ENCODE results near the gene FAU. TPM values are rescaled to one million over a fixed set of nuclear protein-coding genes. Genes with fewer than 3 reads are reported as not detected.
A peak's percentile ranks its signal among the peaks of the same experiment; 100 is the strongest.

FAU gene
- total and polyA plus RNA-seq, 9 donors = 1,053 to 2,272 (median 1,798) TPM

- Histone ChIP-seq H3K9me3 (no peaks in the 10 kb centered on the region), H3K27ac (no peak overlapping the region), H3K4me1 (ENCODE audit: insufficient read depth) (no peaks in the 10 kb centered on the region), H3K36me3 (no peaks in the 10 kb centered on the region), H3K27me3 (no peaks in the 10 kb centered on the region), H3K4me3 (no peak overlapping the region)
- DNase-seq = peak in 1 of 5 donors; percentile 15
- TF ChIP-seq, protein P1, sequence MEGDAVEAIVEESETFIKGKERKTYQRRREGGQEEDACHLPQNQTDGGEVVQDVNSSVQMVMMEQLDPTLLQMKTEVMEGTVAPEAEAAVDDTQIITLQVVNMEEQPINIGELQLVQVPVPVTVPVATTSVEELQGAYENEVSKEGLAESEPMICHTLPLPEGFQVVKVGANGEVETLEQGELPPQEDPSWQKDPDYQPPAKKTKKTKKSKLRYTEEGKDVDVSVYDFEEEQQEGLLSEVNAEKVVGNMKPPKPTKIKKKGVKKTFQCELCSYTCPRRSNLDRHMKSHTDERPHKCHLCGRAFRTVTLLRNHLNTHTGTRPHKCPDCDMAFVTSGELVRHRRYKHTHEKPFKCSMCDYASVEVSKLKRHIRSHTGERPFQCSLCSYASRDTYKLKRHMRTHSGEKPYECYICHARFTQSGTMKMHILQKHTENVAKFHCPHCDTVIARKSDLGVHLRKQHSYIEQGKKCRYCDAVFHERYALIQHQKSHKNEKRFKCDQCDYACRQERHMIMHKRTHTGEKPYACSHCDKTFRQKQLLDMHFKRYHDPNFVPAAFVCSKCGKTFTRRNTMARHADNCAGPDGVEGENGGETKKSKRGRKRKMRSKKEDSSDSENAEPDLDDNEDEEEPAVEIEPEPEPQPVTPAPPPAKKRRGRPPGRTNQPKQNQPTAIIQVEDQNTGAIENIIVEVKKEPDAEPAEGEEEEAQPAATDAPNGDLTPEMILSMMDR (IDR thresholded peaks at IDR 0.05) = no peak
- TF ChIP-seq POLR2A (IDR thresholded peaks at IDR 0.05) = no peak
- TF ChIP-seq EP300 (IDR thresholded peaks at IDR 0.05) = no peak
- WGBS, 3 donors = 73 to 84% (median 77%) methylated on average over 6 of the region's 6 CpGs
- intact Hi-C loops (cut with DNase I) = no loop called here
Measured at GRCh38 chr11:65131895-65132237, 9.9 kb upstream of the FAU start.

GRCh38 chr11:65131417-65131776 lies 9.5 kb upstream of the FAU start:
- H3K9me3 ChIP-seq = no peaks in the 10 kb centered on the region
- H3K4me3 ChIP-seq = no peak overlapping the region
- no peak overlapping the region for H3K27ac ChIP-seq
- no peaks in the 10 kb centered on the region for H3K4me1 ChIP-seq (ENCODE audit: insufficient read depth)
- TF ChIP-seq, protein P1 (IDR thresholded peaks at IDR 0.05) = no peak
- no peak for TF ChIP-seq EP300 (IDR thresholded peaks at IDR 0.05)
- no peak for TF ChIP-seq POLR2A (IDR thresholded peaks at IDR 0.05)
- no peak for DNase-seq
- no peaks in the 10 kb centered on the region for H3K27me3 ChIP-seq
- 62 to 85% (median 79%) methylated on average over 3 of the region's 3 CpGs for WGBS, 3 donors
- intact Hi-C loops (cut with DNase I) = no loop called here
- no peaks in the 10 kb centered on the region for H3K36me3 ChIP-seq

GRCh38 chr11:65130631-65131416 lies 8.9 kb upstream of the FAU start:
- peak in 1 of 5 donors; percentile 16 for DNase-seq
- WGBS, 3 donors = 66 to 81% (median 72%) methylated on average over 19 of the region's 19 CpGs
- intact Hi-C loops (cut with DNase I) = no loop called here
- H3K27ac ChIP-seq = no peak overlapping the region
- no peaks in the 10 kb centered on the region for H3K9me3 ChIP-seq
- H3K4me3 ChIP-seq = no peak overlapping the region
- no peaks in the 10 kb centered on the region for H3K27me3 ChIP-seq
- TF ChIP-seq EP300 (IDR thresholded peaks at IDR 0.05) = no peak
- TF ChIP-seq, protein P1 (IDR thresholded peaks at IDR 0.05) = no peak
- TF ChIP-seq POLR2A (IDR thresholded peaks at IDR 0.05) = no peak
- H3K36me3 ChIP-seq = no peaks in the 10 kb centered on the region
- H3K4me1 ChIP-seq (ENCODE audit: insufficient read depth) = no peaks in the 10 kb centered on the region

DNA sequence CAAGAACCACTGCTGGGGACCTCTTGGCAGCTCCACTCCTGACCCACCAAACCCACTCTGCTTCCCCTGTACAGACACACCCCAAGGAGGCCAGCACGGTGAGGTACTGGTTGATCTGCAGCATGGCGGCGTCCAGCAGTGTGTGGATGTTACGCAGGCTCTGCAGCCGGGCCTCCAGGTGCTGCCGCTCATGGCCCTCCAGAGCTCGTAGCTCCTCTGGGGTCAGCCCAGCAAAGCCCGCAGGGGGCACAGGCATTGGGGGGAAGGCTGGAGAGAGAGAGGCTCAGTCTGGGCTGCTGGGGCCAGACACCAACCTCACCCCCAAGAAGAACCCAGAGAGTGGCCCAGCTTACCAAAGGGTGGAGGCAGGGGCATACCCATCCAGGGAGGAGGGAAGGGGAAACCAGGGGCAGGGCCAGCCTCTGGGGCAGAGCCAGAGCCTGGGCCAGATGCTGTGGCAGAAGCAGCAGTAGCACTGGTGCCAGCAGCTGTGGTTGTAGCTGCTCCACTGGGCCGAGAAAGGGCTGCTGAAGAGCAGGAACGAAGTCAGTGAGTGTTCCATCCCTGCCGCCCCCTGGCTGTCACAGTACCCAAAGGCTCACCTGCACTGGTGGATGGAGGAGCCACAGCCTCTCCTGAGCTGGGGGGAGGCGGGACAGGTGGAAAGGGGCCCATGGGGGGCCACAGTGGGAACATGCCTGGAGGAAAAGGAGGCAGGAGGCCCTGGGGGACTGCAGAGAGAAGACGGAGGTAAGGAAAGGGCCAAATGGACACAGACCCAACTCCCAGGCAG lies 7.9 kb upstream of the FAU start:
- TF ChIP-seq EP300 (IDR thresholded peaks at IDR 0.05) = no peak
- TF ChIP-seq, protein P1 (IDR thresholded peaks at IDR 0.05) = no peak
- no peak for TF ChIP-seq POLR2A (IDR thresholded peaks at IDR 0.05)
- intact Hi-C loops (cut with DNase I) = no loop called here
- no peak overlapping the region for H3K4me3 ChIP-seq
- WGBS, 3 donors = 81 to 85% (median 82%) methylated on average over 13 of the region's 13 CpGs
- H3K9me3 ChIP-seq = no peaks in the 10 kb centered on the region
- no peaks in the 10 kb centered on the region for H3K4me1 ChIP-seq (ENCODE audit: insufficient read depth)
- no peaks in the 10 kb centered on the region for H3K27me3 ChIP-seq
- no peak overlapping the region for H3K27ac ChIP-seq
- no peak for DNase-seq
- no peaks in the 10 kb centered on the region for H3K36me3 ChIP-seq

All from ovary (tissue), 9 donors.